Stimulated activated CD8-positive, alpha-beta memory T cell treated with anti-CD3 and anti-CD28 coated beads, Interleukin-15, amount 100 ng/mL, for 48 hours (primary cell): ENCODE results near the gene DBI.
"Not testable (repeated sequence)": the region's sequence is repeated elsewhere in the genome, so short reads cannot be mapped to it uniquely, and the experiment has no call there.

Experiments used
- DNase-seq, 2 donors: peaks; one replicate each; pipeline ENCODE4 v3.0.0-alpha.2; 2020; ENCODE audit warnings: low read depth in 2 of 2

DBI gene

GRCh38 chr2:119365436-119365835 is 1.3 kb upstream of the DBI start:
- no peak for DNase-seq

DNA sequence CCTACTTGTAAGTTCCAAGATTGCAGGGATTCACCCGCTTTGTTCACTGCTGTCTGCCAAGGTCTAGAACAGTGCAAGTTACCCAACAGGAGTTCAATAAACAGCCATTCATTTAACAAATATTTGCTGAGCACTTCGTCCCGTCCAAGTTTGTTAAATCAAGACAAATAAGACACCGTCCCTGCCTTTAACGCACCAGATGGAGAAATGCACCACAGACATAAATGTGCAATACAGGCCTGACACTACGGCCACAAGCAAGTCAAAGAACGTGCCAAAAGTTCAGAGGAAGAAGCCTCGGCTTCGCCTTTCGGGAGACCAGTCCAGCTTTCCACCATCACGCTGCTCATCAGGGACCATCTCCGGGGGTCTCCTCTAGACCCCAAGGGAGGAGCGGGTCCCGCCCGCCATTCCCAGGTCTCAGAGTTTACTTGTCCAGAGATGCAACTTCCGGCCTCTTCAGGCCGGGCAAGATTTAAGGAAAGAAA is 572 bp upstream of the DBI start:
- no peak for DNase-seq

- peak; percentile 23 to 49 for DNase-seq
Observed at GRCh38 chr2:119367472-119368099, 809 bp downstream of the DBI start.

- no peak for DNase-seq
Observed at GRCh38 chr2:119369845-119370244, 3.1 kb downstream of the DBI start.

DNA sequence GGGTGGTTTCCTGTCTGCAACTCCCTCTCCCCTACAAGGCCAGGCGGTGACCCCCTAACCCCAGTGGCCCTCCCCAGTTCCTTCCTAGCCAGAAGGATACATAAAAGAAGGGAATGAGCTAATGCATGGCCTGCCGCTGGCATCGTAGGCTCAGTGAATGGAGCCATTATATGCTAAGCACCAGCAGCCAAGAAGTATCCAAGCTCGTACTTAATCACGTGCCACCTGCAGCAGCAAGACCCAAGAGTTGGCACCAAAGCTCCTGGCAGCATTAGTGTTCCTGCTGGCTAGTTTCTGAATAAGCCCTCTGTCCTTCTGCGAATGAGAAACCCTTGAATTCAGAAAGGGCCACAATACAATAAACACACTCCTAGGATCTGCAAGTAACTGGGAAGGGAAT is 4.3 kb downstream of the DBI start:
- DNase-seq: no peak

DNA sequence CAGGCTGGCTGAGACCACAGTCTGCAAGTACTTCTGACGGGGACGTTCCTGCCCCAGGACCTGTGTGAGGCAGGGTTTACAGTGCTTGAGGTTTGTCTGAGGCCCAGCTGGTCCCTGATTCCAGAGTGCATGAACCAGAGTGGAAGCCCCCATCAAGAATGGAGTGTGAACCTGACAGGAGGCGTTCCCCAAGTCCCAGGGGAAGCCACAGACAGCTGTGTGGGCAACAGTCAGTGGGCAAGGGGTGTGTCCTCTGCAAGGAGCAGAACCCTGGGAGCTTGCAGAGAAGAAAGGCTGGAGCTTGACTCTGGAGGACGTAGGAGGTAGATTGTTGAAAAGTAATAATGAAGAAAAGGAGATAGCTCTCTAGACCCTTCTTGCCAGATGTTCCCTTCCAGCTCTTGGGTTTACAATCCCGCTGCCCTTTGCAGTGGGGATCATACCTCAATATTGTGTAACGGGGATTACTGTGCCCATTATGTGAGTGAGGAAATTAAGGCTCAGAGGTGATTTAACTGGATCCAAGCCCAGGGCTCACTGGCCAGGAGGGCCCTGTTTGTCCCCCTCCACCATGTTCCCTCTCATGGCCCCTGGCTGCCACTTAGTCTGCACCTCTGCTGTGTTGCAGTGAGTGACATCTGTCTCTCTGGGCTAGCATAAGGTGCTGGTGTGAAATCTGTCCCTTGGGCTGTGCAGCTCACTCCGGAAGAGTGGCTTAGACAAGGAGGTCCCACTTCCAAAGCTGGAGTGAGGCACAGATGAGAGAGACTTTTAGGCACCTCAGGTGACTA is 6.2 kb downstream of the DBI start:
- no peak for DNase-seq

GRCh38 chr2:119373907-119374745 is 7.3 kb downstream of the DBI start:
- DNase-seq: not testable (repeated sequence)

GRCh38 chr2:119376406-119376805 is 9.6 kb downstream of the DBI start:
- not testable (repeated sequence) for DNase-seq

DNA sequence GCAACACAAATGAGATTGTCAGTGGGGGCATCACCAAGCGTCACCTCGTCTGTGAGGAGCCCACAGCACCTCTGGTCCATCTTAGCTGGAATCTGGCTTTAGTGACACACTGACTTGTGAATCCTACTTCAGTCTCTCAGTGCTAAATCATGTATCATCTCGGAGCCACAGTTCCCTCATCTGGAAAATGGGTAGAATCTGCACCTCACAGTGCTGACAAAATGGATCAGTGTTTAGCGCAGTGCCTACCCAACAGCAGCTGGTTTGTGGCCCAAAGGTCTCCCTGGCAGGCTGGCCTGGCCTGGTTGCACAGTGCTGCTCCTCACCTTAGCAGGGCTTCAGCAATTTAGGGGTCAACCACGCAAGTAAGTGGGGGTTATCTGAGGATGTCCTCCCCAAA is 10.0 kb downstream of the DBI start:
- no peak for DNase-seq

GRCh38 chr2:119377294-119377992 is 10.7 kb downstream of the DBI start:
- DNase-seq: no peak

DNA sequence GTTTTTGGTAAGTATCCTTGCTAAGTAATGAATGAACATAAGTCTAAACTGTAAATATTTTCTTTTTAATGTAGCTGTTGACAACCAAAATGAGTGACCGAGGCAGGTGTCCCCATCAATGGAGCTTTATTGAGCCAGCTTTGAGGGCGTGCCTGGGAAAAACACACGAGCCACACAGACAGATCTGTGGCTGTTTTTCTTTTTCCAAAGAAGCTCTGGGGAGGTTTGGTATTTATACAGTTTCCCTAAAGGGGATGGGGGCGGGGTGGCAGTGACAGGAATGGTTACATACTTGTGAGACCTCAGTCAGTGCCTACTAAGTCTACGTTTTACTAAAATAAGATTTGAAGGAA is 11.2 kb downstream of the DBI start:
- no peak for DNase-seq

GRCh38 chr2:119378566-119378965 is 11.8 kb downstream of the DBI start:
- no peak for DNase-seq

DNA sequence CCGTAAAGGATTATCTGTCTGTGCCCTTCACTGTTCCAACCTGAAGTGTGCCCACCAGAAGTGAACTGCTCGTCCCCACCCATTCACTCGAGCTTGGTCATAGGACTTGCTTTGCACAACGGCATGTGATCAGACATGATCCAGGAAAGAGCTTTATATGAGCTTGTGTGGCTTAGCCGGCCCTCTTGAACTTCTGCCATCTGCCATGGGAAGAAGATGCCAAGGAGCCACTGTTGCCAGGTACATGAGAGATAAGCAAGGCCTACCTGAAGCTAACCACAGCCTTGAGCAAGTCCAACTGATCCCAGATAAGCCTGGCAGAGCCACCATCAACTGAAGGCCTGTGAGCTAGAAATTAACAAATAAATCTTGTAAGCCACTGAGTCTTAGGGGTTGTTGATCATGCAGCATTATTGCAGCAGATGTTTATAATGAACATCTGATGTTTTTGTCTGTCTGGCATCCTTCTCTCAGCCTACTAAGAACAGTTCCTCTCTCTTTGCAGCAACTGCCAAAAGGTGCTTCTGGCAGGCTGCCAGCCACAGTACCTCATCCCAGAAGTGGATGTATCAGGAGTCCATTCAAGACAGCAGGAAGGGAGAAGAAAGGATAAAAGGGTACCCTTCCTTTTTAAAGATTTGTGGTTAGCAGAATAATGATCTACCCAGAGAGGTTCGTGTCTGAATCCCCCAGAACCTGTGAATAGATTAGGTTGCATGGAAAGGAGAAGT is 16.8 kb downstream of the DBI start:
- no peak for DNase-seq

DNA sequence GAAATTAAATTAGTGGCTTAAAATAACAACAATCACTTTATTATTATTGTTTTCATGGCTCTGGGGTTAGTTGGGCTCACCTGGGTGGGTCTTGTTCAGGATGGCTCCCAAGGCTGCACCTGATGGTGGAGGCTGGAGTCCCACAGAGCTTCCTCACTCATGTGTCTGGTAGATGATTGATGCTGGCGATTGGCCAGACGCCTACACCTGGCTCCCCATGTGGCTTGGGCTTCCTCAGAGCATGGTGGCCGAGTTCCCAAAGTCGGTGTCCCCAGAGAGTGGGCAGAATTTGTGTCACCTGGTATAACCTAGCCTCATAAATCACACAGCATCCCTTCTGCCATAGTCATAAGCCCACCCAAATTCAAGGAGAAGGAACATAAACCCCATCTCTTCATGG is 18.2 kb downstream of the DBI start:
- DNase-seq: no peak

DNA sequence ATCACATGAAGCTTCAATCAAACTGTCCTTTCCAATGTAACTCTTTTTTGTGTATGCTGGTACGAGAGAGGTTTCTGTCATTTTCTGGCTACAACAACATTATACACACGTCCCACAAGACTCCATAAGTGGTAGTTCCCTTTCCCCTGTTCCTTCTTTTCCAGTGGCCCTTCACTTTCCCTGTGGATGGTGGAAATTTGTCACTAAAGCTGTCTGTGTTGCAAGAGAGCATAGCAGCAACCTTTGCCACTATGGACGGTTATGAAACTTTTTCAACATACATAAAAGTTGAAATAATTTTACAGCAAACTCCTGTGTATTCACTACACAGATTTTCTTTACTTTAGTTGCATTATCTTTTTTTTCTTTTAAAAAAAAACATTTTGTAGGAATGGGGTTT is 18.7 kb downstream of the DBI start:
- DNase-seq: no peak

GRCh38 chr2:119387381-119388129 is 20.8 kb downstream of the DBI start:
- no peak for DNase-seq

- no peak for DNase-seq
Observed at GRCh38 chr2:119389615-119390306, 23.0 kb downstream of the DBI start.

DNA sequence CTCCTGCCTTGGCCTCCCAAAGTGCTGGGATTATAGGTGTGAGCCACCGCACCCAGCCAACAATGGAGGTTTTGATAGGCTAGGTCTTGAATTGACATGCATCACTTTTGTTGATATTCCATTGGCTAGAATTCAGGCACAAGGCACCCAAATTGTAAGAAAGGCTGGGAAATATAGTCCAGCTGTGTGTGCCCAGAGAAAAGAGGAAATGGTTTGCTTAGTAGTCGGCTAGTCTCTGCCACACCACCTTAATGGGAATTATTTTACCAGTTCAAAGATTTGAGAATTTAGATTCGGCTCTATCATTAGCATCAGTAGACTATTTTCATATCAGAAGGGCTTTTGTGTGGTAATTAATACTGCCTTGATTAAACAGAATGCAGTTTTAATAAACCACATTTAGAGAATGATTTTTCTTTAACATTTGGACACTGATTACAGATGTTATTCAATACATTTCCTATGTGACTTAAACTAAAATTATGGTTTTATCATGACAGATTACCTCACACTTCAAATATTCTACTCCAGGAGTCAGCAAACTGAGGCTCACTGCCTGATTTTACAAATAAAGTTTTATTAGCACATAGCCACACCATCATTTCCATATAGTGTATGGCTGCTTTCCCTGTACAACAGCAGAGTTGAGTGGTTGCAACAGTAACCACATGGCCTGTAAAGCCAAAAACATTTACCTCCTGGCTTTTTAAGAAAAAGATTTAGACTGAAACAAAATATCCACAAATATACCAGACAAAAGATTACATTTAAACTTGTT is 27.4 kb downstream of the DBI start:
- DNase-seq: no peak

- DNase-seq: no peak
Observed at GRCh38 chr2:119397196-119397595, 30.4 kb downstream of the DBI start.
